Measurements from ENCODE around the gene PGK1.
"Not testable (repeated sequence)": the region's sequence is repeated elsewhere in the genome, so short reads cannot be mapped to it uniquely, and the experiment has no call there.

Gene PGK1

GRCh38 chrX:78103623-78104446, at the start of gene PGK1:
Gene PGK1, plus strand, starts transcription at chrX:78104248. Its CDS starts 93 bp downstream, at chrX:78104341.
- peak; percentile 90 for DNase-seq (ENCODE audit: low read depth, low spot score)
- CTCF ChIA-PET, result no interaction called here
- POLR2A ChIA-PET, result no interaction called here
- no peak for TF ChIP-seq CTCF (IDR thresholded peaks at IDR 0.05; ENCODE audit: insufficient read depth, low read length, missing control alignments)
- peak within 1 kb of the TSS; percentile 76 for H3K4me3 ChIP-seq (ENCODE audit: low read depth, low read length)

- H3K4me3 ChIP-seq (ENCODE audit: low read depth, low read length), result no peak overlapping the region
- ChIA-PET CTCF (no interaction called here), POLR2A (no interaction called here)
- no peak for TF ChIP-seq CTCF (IDR thresholded peaks at IDR 0.05; ENCODE audit: insufficient read depth, low read length, missing control alignments)
- no peak for DNase-seq (ENCODE audit: low read depth, low spot score)
Measured at GRCh38 chrX:78063687-78064086, 40.4 kb upstream of the PGK1 start.

GRCh38 chrX:78064152-78064551, 39.9 kb upstream of the PGK1 start:
- H3K4me3 ChIP-seq (ENCODE audit: low read depth, low read length), result no peak overlapping the region
- ChIA-PET CTCF (interaction anchor here (1.0 kb wide), 1 partner anchor 165 kb away, joined by 5 read pairs; the partner anchor contains the start of gene COX7B), POLR2A (interaction anchor here (1.0 kb wide), 1 partner anchor 165 kb away, joined by 5 read pairs; the partner anchor contains the start of gene COX7B)
- no peak for DNase-seq (ENCODE audit: low read depth, low spot score)
- TF ChIP-seq CTCF (IDR thresholded peaks at IDR 0.05; ENCODE audit: insufficient read depth, low read length, missing control alignments), result no peak

GRCh38 chrX:78064698-78065601, 39.1 kb upstream of the PGK1 start:
- ChIA-PET POLR2A (interaction anchor here (1.0 kb wide), 1 partner anchor 166 kb away, joined by 5 read pairs; the partner anchor contains the start of gene COX7B), CTCF (interaction anchor here (1.0 kb wide), 2 partner anchors 10 to 166 kb away, joined by 3 to 5 read pairs; partner anchors contain the start of gene COX7B)
- H3K4me3 ChIP-seq (ENCODE audit: low read depth, low read length), result not testable (repeated sequence)
- DNase-seq (ENCODE audit: low read depth, low spot score), result peak; percentile 29

- no peak for TF ChIP-seq CTCF (IDR thresholded peaks at IDR 0.05; ENCODE audit: insufficient read depth, low read length, missing control alignments)
- DNase-seq (ENCODE audit: low read depth, low spot score), result no peak
- H3K4me3 ChIP-seq (ENCODE audit: low read depth, low read length), result no peak overlapping the region
- ChIA-PET POLR2A (no interaction called here), CTCF (no interaction called here)
Measured at GRCh38 chrX:78066110-78066509, 37.9 kb upstream of the PGK1 start.

GRCh38 chrX:78071331-78071730, 32.7 kb upstream of the PGK1 start:
- ChIA-PET CTCF (no interaction called here), POLR2A (no interaction called here)
- no peak for TF ChIP-seq CTCF (IDR thresholded peaks at IDR 0.05; ENCODE audit: insufficient read depth, low read length, missing control alignments)

GRCh38 chrX:78073147-78074077, 30.6 kb upstream of the PGK1 start:
- DNase-seq (ENCODE audit: low read depth, low spot score); CTCF ChIA-PET; H3K4me3 ChIP-seq (ENCODE audit: low read depth, low read length); POLR2A ChIA-PET: not testable (repeated sequence)

More at GRCh38 chrX:78071331-78071730, 32.7 kb upstream of the PGK1 start:
- no peak for DNase-seq (ENCODE audit: low read depth, low spot score)
- no peak overlapping the region for H3K4me3 ChIP-seq (ENCODE audit: low read depth, low read length)

All from AG04449 (cell line).